ENCODE results near the gene CLSTN2.

- TF ChIP-seq CTCF (CRISPR knock-in tag; IDR thresholded peaks at IDR 0.05) (no peak), RELA (CRISPR knock-in tag; IDR thresholded peaks at IDR 0.05) (no peak), DNMT1 (CRISPR knock-in tag; IDR thresholded peaks at IDR 0.05) (no peak), MATR3 (CRISPR knock-in tag; IDR thresholded peaks at IDR 0.05) (no peak), ELF4 (CRISPR knock-in tag; IDR thresholded peaks at IDR 0.05; ENCODE audit: borderline replicate concordance) (no peak), POLR2A (IDR thresholded peaks at IDR 0.05; ENCODE audit: insufficient read depth in 1 of 2, low read depth in 2 of 2, low read length in 2 of 2) (no peak), MAFK (conservative IDR thresholded peaks at IDR 0.05 in 1 of 2, IDR thresholded peaks at IDR 0.05 in 1 of 2; ENCODE audit: low read length in 2 of 2) (no peak), ZNF512B (CRISPR knock-in tag; IDR thresholded peaks at IDR 0.05; ENCODE audit: borderline replicate concordance) (no peak)
Measured at GRCh38 chr3:140546649-140547048, 611.7 kb downstream of the CLSTN2 start.
